AG04450 (cell line): ENCODE data around the gene LEMD1. TPM values are rescaled to one million over a fixed set of nuclear protein-coding genes. Genes with fewer than 3 reads are reported as not detected.
A peak's percentile ranks its signal among the peaks of the same experiment; 100 is the strongest.

Experiments
- CTCF ChIA-PET: fragments of 300-600, 350-600 bp; formaldehyde crosslinking; extraction: SDS; loops from one replicate; lab custom pipeline; 2022; ENCODE audit warnings: antibody characterized with exemption, inconsistent platforms; lab: Charles Lee
- POLR2A ChIA-PET: fragments of 350-600 bp; formaldehyde crosslinking; extraction: SDS; loops from one replicate; lab custom pipeline; 2021; ENCODE audit warnings: antibody characterized with exemption, inconsistent platforms; lab: Yijun Ruan, JAX
- DNase-seq: peaks from one replicate; pipeline ENCODE4 v3.0.0-alpha.2; 2011; ENCODE audit warnings: low read depth, low spot score
- H3K27ac ChIP-seq: one replicate; pipeline ENCODE4 v1.5.1; 2012; ENCODE audit warnings: low read depth, low read length, control low read depth
- H3K27me3 ChIP-seq: one replicate; pipeline ENCODE4 v1.6.0; 2012; ENCODE audit warnings: low read length; ENCODE audit not compliant: control insufficient read depth, insufficient read depth
- H3K4me3 ChIP-seq: 2 replicates; pipeline ENCODE4 v1.5.1; 2011; ENCODE audit warnings: mild to moderate bottlenecking, low read depth, low read length, control low read depth
- H3K9me3 ChIP-seq: 2 replicates; pipeline ENCODE4 v1.5.1; 2012; ENCODE audit warnings: low read length; ENCODE audit not compliant: control insufficient read depth, insufficient read depth
- polyA plus RNA-seq: library from polyadenylated mRNA; depleted of rRNA; stranded (reverse); fragments of >200 nt; gene quantifications from 2 replicates; pipeline ENCODE4 v1.2.3, GENCODE V29; 2011
- TF ChIP-seq, protein P1 (sequence below): IDR thresholded peaks from 2 replicates; pipeline ENCODE4 v1.5.1; 2011; ENCODE audit warnings: low read depth, low read length, control low read depth, inconsistent platforms

LEMD1 gene
- polyA plus RNA-seq, 1 experiment = not detected

DNA sequence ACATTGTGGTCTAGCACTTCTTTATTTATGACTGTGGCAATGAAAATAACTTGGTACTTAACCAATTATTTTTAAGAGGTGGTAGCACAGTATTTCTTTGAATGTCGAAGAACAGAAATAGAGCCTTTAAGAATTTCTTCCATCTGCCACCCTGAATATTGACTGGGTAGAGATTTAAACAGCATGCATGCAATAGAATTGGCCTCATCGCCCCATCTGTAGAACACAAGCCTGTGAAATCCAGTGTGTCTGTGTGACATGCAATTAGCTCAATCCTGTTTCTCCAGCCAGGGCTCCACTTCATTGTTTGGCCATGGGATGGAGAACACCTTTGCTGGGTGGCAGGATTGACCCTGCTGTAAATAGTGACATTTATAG is 48.1 kb downstream of the LEMD1 start:
- no peaks in the 10 kb centered on the region; the same call in 1 of the 2 replicates for H3K9me3 ChIP-seq
- DNase-seq = no peak
- TF ChIP-seq, protein P1, sequence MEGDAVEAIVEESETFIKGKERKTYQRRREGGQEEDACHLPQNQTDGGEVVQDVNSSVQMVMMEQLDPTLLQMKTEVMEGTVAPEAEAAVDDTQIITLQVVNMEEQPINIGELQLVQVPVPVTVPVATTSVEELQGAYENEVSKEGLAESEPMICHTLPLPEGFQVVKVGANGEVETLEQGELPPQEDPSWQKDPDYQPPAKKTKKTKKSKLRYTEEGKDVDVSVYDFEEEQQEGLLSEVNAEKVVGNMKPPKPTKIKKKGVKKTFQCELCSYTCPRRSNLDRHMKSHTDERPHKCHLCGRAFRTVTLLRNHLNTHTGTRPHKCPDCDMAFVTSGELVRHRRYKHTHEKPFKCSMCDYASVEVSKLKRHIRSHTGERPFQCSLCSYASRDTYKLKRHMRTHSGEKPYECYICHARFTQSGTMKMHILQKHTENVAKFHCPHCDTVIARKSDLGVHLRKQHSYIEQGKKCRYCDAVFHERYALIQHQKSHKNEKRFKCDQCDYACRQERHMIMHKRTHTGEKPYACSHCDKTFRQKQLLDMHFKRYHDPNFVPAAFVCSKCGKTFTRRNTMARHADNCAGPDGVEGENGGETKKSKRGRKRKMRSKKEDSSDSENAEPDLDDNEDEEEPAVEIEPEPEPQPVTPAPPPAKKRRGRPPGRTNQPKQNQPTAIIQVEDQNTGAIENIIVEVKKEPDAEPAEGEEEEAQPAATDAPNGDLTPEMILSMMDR = no peak
- peak overlapping the region; percentile 11; the same call in 1 of the 2 replicates for H3K4me3 ChIP-seq
- POLR2A ChIA-PET = interaction anchor here (0.6 kb wide), 1 partner anchor 60 kb away, joined by 3 read pairs; no protein-coding TSS in a partner anchor
- CTCF ChIA-PET = interaction anchor here (1.3 to 3.9 kb wide), 2 partner anchors 19 to 57 kb away, joined by 5 to 28 read pairs; no protein-coding TSS in a partner anchor
- no peak overlapping the region for H3K27ac ChIP-seq
- H3K27me3 ChIP-seq = peaks cover 1% of the 10 kb centered on the region

GRCh38 chr1:205373022-205373797 is 48.6 kb downstream of the LEMD1 start:
- TF ChIP-seq, protein P1 = no peak
- ChIA-PET CTCF (interaction anchor here (0.5 to 3.9 kb wide), 7 partner anchors 19 to 1458 kb away, joined by 3 to 28 read pairs (median 6); no protein-coding TSS in a partner anchor), POLR2A (interaction anchor here (0.6 to 0.7 kb wide), 3 partner anchors 100 to 376 kb away, joined by 3 to 8 read pairs (median 6); no protein-coding TSS in a partner anchor)

GRCh38 chr1:205371871-205372660 is 49.8 kb downstream of the LEMD1 start:
- DNase-seq = peak; percentile 53
- ChIA-PET POLR2A (interaction anchor here (0.6 kb wide), 1 partner anchor 74 kb away, joined by 3 read pairs; no protein-coding TSS in a partner anchor), CTCF (interaction anchor here (1.7 to 3.5 kb wide), 3 partner anchors 18 to 152 kb away, joined by 6 to 22 read pairs (median 11); no protein-coding TSS in a partner anchor)
- peak overlapping the region; percentile 61 for H3K27ac ChIP-seq
- TF ChIP-seq, protein P1 = no peak
- H3K27me3 ChIP-seq = no peaks in the 10 kb centered on the region
- no peaks in the 10 kb centered on the region; the same call in 1 of the 2 replicates for H3K9me3 ChIP-seq
- no peak overlapping the region for H3K4me3 ChIP-seq

More at GRCh38 chr1:205373022-205373797, 48.6 kb downstream of the LEMD1 start:
- Histone ChIP-seq H3K9me3 (no peaks in the 10 kb centered on the region; the same call in 1 of the 2 replicates), H3K27ac (peak overlapping the region; percentile 21), H3K4me3 (peak overlapping the region; percentile 46), H3K27me3 (no peaks in the 10 kb centered on the region)
- no peak for DNase-seq

- Histone ChIP-seq H3K4me3 (no peak overlapping the region), H3K9me3 (no peaks in the 10 kb centered on the region; the same call in 1 of the 2 replicates), H3K27me3 (no peaks in the 10 kb centered on the region), H3K27ac (no peak overlapping the region)
- no peak for DNase-seq
- CTCF ChIA-PET = interaction anchor here (2.9 to 3.5 kb wide), 2 partner anchors 17 to 154 kb away, joined by 11 to 22 read pairs; no protein-coding TSS in a partner anchor
- TF ChIP-seq, protein P1 = no peak
- POLR2A ChIA-PET = no interaction called here
These were observed 51.1 kb downstream of the LEMD1 start for GRCh38 chr1:205370780-205371179.
